ENCODE measurements around the gene ZRANB3. TPM values are rescaled to one million over a fixed set of nuclear protein-coding genes. Genes with fewer than 3 reads are reported as not detected.

The ZRANB3 gene
- total RNA-seq, 1 experiment from 2014 or later, result 14.5 TPM

DNA sequence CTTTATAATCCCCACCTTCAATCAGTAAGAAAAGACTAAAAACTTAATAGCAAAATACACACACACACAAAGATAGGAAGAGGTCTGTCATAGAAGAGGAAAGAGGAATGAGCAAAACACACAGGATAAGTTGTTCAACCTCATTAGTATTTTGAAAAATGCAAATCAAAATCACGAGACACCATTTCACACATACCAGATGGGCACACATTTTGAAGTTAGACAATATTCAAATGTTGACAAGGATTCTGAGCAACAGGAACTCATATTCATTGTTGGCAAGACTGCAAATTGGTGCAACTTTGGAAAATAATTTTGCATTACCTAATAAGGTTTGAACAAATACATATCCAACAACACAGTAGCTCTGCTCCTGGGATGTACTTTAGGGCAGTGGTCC is 351.3 kb downstream of the ZRANB3 start:
- no TSS peak for BruUV-seq (replicated peaks)
- Mint-ChIP-seq H3K27me3 (ENCODE audit: unreplicated experiment) (no peaks in the 10 kb centered on the region), H3K36me3 (ENCODE audit: insufficient read depth, unreplicated experiment) (peaks cover 18% of the 10 kb centered on the region), H3K9me3 (ENCODE audit: low read depth, unreplicated experiment) (no peaks in the 10 kb centered on the region), H3K27ac (ENCODE audit: unreplicated experiment) (no peak overlapping the region), H3K4me3 (ENCODE audit: low read depth, unreplicated experiment) (no peak overlapping the region), H3K4me1 (ENCODE audit: low read depth, unreplicated experiment) (no peaks in the 10 kb centered on the region)
- intact Hi-C loops (cut with micrococcal nuclease; ENCODE audit: unreplicated experiment), result no loop called here
- CTCF ChIA-PET, result no interaction called here
- DNase-seq, result no peak
- TF ChIP-seq, protein P1, sequence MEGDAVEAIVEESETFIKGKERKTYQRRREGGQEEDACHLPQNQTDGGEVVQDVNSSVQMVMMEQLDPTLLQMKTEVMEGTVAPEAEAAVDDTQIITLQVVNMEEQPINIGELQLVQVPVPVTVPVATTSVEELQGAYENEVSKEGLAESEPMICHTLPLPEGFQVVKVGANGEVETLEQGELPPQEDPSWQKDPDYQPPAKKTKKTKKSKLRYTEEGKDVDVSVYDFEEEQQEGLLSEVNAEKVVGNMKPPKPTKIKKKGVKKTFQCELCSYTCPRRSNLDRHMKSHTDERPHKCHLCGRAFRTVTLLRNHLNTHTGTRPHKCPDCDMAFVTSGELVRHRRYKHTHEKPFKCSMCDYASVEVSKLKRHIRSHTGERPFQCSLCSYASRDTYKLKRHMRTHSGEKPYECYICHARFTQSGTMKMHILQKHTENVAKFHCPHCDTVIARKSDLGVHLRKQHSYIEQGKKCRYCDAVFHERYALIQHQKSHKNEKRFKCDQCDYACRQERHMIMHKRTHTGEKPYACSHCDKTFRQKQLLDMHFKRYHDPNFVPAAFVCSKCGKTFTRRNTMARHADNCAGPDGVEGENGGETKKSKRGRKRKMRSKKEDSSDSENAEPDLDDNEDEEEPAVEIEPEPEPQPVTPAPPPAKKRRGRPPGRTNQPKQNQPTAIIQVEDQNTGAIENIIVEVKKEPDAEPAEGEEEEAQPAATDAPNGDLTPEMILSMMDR (IDR thresholded peaks at IDR 0.05; ENCODE audit: unreplicated experiment), result no peak

DNA sequence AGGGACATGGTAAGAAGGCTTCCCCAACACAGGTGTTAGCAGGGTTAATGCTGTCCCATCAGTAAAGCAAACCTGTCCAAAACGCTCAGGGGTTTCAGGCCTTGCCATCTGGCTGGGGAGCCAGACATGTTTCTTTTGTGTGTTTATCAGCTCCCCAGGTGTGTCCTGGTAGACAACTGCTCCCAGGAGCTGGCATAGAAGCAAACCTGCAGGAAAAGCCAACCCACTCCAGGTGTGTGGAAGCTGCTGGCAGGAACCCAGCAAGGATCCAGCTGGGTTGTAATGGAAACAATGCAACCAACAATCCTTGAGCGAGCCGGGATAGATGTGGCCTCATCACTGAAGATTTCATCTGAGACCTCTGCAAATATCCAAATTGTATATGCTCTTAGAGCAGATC is 355.8 kb downstream of the ZRANB3 start:
- no TSS peak for BruUV-seq (replicated peaks)
- DNase-seq, result no peak
- Mint-ChIP-seq H3K4me3 (ENCODE audit: low read depth, unreplicated experiment) (no peak overlapping the region), H3K9me3 (ENCODE audit: low read depth, unreplicated experiment) (no peaks in the 10 kb centered on the region), H3K27ac (ENCODE audit: unreplicated experiment) (no peak overlapping the region), H3K27me3 (ENCODE audit: unreplicated experiment) (no peaks in the 10 kb centered on the region), H3K4me1 (ENCODE audit: low read depth, unreplicated experiment) (no peaks in the 10 kb centered on the region), H3K36me3 (ENCODE audit: insufficient read depth, unreplicated experiment) (peaks cover 20% of the 10 kb centered on the region)
- TF ChIP-seq, protein P1 (IDR thresholded peaks at IDR 0.05; ENCODE audit: unreplicated experiment), result no peak
- intact Hi-C loops (cut with micrococcal nuclease; ENCODE audit: unreplicated experiment), result no loop called here
- CTCF ChIA-PET, result no interaction called here

DNA sequence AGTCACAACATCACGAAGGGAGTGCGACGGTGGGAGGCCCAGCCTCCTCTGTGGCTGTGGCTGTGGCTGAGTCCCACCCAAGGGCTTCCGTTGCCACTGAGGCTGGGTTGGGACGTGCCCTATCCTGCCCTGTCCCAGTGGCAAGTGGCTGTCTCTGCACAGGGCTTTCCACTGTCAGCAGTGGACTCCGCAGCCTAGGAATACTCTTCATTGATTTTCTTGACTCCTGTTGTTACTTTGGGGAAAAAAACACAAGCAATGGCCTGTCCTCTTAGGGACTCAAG is 356.3 kb downstream of the ZRANB3 start:
- Mint-ChIP-seq H3K36me3 (ENCODE audit: insufficient read depth, unreplicated experiment) (peaks cover 20% of the 10 kb centered on the region), H3K27me3 (ENCODE audit: unreplicated experiment) (no peaks in the 10 kb centered on the region), H3K4me3 (ENCODE audit: low read depth, unreplicated experiment) (no peak overlapping the region), H3K27ac (ENCODE audit: unreplicated experiment) (no peak overlapping the region), H3K4me1 (ENCODE audit: low read depth, unreplicated experiment) (no peaks in the 10 kb centered on the region), H3K9me3 (ENCODE audit: low read depth, unreplicated experiment) (no peaks in the 10 kb centered on the region)
- TF ChIP-seq, protein P1 (IDR thresholded peaks at IDR 0.05; ENCODE audit: unreplicated experiment), result no peak
- CTCF ChIA-PET, result no interaction called here
- intact Hi-C loops (cut with micrococcal nuclease; ENCODE audit: unreplicated experiment), result no loop called here
- no peak for DNase-seq
- BruUV-seq (replicated peaks), result no TSS peak

DNA sequence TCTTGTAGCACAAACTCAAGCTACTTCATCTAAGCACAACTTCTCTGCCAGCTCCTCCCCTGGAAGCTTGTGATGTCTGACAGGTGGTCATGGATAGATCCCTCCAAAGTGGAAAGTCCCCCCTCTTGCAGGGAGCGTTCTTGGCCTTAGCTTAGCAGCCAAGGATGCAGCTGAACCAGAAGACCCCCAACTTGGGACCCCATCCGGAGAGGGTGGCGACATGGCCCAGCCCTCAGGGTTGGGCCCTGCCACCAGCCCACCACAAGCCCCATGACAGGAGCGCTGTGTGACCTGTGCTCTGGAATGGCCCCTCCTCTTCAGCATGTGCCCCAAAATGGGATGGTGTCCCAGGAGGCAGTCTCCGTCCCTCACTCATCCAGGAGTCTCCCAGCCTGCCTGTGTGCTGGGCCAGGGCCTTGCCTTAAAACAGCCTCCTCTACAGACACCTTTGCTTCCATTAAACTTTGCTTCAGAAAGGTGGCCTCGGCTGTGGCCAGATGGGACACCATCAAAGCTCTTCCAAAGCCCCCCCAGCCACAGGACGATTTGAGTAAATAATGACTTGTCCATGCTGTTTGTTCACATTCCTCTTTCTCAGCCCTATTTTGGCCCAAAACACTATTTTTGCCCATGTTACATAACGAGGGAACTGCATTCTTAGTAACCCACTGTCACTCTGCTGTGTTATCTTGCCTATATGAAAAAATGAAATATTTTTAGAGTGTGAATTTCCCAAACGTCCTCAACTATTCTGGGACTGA is 356.8 kb downstream of the ZRANB3 start:
- CTCF ChIA-PET, result no interaction called here
- H3K27me3 Mint-ChIP-seq (ENCODE audit: unreplicated experiment), result no peaks in the 10 kb centered on the region
- H3K4me1 Mint-ChIP-seq (ENCODE audit: low read depth, unreplicated experiment), result no peaks in the 10 kb centered on the region
- no TSS peak for BruUV-seq (replicated peaks)
- no peaks in the 10 kb centered on the region for H3K9me3 Mint-ChIP-seq (ENCODE audit: low read depth, unreplicated experiment)
- peaks cover 20% of the 10 kb centered on the region for H3K36me3 Mint-ChIP-seq (ENCODE audit: insufficient read depth, unreplicated experiment)
- intact Hi-C loops (cut with micrococcal nuclease; ENCODE audit: unreplicated experiment), result no loop called here
- no peak overlapping the region for H3K4me3 Mint-ChIP-seq (ENCODE audit: low read depth, unreplicated experiment)
- no peak overlapping the region for H3K27ac Mint-ChIP-seq (ENCODE audit: unreplicated experiment)
- TF ChIP-seq, protein P1 (IDR thresholded peaks at IDR 0.05; ENCODE audit: unreplicated experiment), result no peak
- no peak for DNase-seq

Data from Calu3 (cell line).